GM21723 (cell line): ENCODE results near the gene HBD.
"Not testable (repeated sequence)": the region's sequence is repeated elsewhere in the genome, so short reads cannot be mapped to it uniquely, and the experiment has no call there.

Experiments
- ATAC-seq: cut with Tn5 transposase; IDR thresholded peaks from one replicate; pipeline ENCODE4 v1.9.1; 2021; ENCODE audit warnings: mild to moderate bottlenecking, moderate library complexity; ENCODE audit not compliant: unreplicated experiment

The HBD gene

GRCh38 chr11:5234381-5234834, at the start of gene HBD:
HBD (minus strand) TSS chr11:5234483; CDS start chr11:5234433, 50 bp downstream.
- peak; percentile 90 for ATAC-seq

DNA sequence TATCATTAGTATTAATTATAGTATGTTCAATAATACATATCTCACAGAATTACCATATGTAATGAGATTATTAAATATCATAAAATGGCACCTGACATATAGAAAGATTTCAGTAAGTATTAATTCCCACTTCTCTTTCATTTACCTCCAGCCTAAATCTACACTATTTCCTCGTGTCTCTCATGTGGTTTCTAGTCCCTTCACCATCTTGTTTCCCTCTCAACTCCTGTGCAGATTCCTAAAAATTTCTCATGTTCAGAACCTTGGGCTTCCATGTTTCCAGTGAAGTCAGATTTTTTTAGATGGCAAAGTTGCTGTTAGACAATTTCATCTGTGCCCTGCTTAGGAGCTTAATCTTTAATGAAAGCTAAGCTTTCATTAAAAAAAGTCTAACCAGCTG, 49.6 kb upstream of the HBD start:
- ATAC-seq: no peak

- no peak for ATAC-seq
Measured at GRCh38 chr11:5283086-5283485, 48.8 kb upstream of the HBD start.

DNA sequence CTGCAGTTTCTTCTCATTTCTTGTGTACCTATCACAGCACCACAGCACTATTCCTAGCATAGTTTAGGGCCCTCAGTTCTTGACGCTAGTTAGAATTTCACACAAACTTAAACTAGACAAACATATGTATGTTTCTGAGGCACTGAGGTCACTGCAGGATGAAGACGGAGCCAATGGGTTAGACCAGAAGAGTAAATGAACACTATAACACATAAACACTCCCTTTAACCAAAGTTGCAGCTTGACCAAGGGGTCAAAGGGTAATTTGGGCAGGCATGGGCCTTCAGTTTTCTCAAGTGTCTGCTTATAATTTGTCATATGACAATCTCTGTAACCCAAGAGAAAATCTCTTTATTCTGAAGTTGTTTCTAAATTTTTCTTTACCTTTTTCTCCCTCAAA, 48.3 kb upstream of the HBD start:
- ATAC-seq: no peak

GRCh38 chr11:5281596-5281995, 47.3 kb upstream of the HBD start:
- no peak for ATAC-seq

DNA sequence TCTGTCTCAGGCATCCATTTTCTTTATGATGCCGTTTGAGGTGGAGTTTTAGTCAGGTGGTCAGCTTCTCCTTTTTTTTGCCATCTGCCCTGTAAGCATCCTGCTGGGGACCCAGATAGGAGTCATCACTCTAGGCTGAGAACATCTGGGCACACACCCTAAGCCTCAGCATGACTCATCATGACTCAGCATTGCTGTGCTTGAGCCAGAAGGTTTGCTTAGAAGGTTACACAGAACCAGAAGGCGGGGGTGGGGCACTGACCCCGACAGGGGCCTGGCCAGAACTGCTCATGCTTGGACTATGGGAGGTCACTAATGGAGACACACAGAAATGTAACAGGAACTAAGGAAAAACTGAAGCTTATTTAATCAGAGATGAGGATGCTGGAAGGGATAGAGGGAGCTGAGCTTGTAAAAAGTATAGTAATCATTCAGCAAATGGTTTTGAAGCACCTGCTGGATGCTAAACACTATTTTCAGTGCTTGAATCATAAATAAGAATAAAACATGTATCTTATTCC, 46.4 kb upstream of the HBD start:
- peak; percentile 93 for ATAC-seq

DNA sequence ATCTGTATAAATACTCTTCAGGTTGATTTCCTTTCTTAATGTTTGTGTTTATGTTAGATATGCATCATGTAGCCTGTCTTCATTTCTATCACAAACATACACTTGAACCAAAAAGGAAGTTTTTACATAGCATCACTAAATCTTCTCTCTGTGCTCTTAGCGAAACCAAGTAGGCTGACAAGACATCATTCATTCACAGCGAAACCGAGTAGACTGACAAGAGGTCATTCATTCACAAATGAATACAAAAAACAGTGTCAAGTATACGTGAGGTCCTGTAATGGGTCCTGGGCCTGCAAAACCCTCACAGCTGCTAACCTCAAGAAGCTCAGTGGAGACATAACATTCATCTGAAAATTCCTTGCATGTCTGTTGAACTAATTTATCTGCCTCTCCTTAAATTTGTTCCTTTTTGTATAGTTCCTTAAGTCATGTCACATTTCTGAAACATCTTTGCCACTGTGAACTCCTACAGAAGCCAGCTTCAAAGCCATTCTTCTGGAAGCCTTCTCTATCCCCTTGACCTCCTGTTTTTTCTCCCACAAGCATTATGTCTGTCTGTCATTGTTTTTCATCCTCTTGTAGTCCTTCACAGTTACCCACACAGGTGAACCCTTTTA, 45.3 kb upstream of the HBD start:
- ATAC-seq: no peak

- no peak for ATAC-seq
Measured at GRCh38 chr11:5277807-5278382, 43.6 kb upstream of the HBD start.

GRCh38 chr11:5276697-5277096, 42.4 kb upstream of the HBD start:
- no peak for ATAC-seq

DNA sequence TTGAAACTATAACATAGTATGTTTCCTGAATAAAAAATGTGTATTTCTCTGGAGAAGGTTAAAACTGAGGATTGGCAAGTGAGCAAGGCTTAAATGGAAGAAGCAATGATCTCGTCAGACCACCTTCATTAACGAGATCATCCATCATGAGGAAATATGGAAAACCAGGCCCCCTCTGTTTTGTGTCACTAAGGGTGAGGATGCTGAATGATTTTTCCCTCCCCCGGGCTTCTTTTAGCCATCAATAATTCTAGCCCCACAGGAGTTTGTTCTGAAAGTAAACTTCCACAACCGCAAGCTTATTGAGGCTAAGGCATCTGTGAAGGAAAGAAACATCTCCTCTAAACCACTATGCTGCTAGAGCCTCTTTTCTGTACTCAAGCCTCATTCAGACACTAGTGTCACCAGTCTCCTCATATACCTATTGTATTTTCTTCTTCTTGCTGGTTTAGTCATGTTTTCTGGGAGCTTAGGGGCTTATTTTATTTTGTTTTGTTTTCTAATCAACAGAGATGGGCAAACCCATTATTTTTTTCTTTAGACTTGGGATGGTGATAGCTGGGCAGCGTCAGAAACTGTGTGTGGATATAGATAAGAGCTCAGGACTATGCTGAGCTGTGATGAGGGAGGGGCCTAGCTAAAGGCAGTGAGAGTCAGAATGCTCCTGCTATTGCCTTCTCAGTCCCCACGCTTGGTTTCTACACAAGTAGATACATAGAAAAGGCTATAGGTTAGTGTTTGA, 41.3 kb upstream of the HBD start:
- no peak for ATAC-seq

GRCh38 chr11:5274395-5274794, 40.1 kb upstream of the HBD start:
- ATAC-seq: no peak

- ATAC-seq: no peak
Measured at GRCh38 chr11:5272395-5273017, 38.2 kb upstream of the HBD start.

DNA sequence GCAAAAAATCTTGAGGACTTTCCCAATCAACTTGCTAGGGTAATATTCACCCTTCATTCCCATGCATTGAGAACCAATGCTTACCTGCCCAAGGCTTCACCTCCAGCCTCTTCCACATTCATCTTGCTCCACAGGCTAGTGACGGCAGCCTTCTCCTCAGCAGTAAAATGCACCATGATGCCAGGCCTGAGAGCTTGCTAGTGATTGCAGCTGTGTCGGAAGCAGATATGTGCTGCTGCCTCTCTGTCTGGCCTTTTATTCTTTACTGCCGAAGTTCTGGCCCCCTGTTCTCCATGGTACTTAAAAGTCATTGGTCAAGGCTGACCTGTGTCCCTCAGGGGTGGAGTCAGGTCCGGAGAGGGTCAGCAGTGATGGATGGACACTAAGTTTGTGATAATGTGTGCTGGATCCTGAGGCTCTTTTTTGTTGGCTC, 35.4 kb upstream of the HBD start, which contains the start of gene HBE1:
HBE1 (minus strand) TSS at position 231 of the 433 bp plus-strand sequence; CDS start at position 176, 55 bp downstream.
- no peak for ATAC-seq

DNA sequence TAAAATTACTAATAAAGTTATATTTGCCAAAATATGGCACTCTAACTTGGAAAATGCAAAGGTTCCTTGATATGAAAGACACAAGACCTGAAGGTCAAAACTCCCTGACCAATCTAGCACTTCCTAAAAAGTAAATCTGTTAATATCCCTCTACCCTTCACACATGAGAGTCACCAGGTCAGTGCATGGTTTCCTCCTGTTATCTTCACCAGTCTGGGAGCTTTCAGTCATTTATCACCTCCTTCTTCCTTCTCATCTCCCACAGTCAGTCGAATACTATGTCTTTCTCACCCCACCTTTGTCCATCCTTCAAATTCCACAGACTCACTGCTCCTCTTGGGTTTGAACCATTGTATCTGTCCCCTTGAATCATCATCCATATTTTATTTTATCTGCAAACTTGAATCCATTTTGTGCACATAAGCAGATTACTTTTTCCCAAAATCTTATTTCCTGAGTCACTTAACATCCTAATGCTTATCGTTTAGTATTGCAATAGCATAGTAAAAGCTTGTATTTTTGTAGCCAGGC, 32.8 kb upstream of the HBD start:
- no peak for ATAC-seq

DNA sequence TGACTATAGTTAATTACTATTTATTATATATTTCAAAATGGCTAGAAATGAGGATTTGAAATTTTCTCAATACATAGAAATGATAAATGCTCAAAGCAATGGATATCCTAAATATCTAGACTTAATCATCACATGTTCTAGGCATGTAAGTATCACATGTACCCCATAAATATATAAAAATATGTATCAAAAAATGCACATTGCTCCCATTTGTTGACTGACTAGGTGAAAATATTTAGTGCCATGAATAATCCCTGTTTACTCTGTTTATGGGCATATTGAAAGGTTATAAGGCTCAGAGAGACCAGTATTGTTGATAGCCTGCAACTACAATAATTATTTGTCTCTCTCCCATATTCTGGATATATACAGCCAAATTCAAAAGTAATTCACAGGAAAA, 32.3 kb upstream of the HBD start:
- no peak for ATAC-seq

DNA sequence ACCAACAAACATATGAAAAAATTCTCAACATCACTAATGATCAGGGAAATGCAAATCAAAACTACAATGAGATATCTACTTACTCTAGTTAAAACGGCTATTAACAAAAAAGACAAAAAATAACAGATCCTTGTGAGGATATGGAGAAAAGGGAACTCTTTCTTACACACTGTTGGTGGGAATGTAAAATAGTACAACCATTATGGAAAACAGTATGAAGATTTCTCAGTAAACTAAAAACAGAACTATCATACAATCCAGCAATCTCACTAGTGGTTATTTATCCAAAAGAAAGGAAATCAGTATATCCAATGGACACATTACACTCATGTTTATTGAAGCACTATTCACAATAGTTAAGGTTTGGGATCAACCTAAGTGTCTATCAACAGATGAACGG, 31.5 kb upstream of the HBD start:
- no peak for ATAC-seq

- ATAC-seq: no peak
Measured at GRCh38 chr11:5258543-5259262, 24.4 kb upstream of the HBD start.

DNA sequence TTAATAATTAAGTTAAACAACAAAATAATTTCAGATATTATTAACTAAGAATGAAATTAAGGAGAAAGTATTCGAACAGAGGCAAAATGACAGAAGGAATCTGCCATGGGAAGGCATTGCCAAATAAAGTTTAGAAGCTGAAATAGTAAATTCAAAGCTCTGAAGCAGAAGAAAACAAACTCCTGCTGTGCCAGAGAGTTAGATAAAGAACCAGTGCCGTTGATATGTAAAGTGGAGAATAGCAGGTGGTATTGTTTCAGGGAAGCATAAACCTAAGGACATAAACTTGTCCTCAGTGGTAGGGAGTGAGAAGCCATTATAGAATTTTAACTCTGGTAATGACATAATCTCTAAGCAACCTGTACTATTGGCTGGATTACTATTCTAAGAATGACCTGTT, 23.0 kb upstream of the HBD start:
- ATAC-seq: no peak

GRCh38 chr11:5254646-5255413, 20.5 kb upstream of the HBD start, which contains the start of gene HBG2:
HBG2 (minus strand) TSS chr11:5254781; CDS start chr11:5254728, 53 bp downstream.
- ATAC-seq: not testable (repeated sequence)

DNA sequence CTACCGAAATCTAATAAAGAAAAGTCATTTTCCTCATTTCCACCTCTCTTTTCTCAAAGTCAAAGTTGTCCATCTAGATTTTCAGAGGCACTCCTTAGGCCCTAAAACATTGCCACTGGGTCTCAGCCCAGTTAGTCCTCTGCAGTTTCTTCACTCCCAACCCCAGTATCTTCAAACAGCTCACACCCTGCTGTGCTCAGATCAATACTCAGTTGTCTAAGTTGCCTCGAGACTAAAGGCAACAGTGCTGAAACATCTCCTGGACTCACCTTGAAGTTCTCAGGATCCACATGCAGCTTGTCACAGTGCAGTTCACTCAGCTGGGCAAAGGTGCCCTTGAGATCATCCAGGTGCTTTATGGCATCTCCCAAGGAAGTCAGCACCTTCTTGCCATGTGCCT, 19.7 kb upstream of the HBD start:
- not testable (repeated sequence) for ATAC-seq
